ENCODE measurements around the gene SPAG5.
"Not testable (repeated sequence)": the region's sequence is repeated elsewhere in the genome, so short reads cannot be mapped to it uniquely, and the experiment has no call there.

SPAG5 gene

DNA sequence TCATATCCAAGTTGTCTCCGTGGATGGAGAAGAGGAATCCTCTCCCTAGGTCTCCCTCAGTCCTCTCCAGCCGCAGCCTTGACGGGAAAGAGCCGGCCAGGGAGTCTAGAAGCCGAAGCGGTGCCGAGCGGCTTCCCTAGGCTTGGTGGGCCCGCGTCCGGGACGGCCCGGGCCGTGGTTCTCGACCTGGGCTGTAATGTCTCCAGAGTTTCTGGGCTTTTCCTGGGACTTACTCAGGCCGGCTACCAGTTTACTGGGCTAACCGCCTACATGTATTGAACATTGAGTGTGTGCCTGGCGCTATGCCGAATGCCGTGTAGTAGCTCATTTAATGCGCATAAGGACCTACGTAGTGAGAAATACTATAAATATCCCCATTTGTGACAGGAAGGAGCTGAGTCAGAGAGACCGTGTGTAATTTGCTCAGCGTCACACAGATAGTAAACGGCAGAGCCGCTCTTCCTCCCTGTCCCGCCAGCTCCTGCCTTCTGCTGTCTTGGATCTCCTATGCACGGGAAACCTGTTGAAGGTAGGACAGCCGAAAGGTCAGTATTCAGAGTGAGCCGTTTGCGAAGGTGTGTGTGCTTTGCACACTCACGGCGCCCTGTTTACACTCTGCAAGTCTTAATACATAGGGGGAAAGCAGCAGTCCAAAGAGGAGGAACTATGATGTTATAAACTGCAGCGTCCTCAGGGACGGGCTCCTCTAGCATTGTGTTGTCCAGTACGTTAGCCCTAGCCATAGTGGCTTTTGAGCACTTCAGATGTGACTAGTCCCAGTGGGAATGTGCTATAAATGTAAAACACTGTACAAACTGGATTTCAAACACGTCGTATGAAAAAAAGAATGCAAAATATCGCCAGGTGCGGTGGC lies 723 bp upstream of the SPAG5 start:
- peak; percentile 49 for DNase-seq

DNA sequence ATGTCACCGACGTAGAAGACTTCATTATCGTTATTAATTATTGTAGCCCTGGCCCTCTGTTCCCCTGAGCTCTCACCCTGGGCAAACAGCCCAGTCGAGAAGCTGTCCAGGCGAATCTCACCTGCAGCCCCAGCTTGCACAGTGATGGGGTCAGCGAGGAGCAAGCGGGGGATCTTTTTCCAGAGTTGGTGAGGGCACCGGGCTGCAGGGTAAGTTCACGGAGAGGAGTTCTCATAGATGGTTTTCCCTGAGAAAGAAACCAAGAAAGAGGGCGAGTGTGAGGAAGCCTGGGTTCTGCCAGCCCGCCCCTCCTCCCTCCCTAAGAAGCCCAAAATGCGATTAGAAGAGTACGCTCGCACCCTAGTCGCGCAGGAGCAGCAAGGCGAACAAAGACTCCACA lies 436 bp downstream of the SPAG5 start:
- DNase-seq: no peak

DNA sequence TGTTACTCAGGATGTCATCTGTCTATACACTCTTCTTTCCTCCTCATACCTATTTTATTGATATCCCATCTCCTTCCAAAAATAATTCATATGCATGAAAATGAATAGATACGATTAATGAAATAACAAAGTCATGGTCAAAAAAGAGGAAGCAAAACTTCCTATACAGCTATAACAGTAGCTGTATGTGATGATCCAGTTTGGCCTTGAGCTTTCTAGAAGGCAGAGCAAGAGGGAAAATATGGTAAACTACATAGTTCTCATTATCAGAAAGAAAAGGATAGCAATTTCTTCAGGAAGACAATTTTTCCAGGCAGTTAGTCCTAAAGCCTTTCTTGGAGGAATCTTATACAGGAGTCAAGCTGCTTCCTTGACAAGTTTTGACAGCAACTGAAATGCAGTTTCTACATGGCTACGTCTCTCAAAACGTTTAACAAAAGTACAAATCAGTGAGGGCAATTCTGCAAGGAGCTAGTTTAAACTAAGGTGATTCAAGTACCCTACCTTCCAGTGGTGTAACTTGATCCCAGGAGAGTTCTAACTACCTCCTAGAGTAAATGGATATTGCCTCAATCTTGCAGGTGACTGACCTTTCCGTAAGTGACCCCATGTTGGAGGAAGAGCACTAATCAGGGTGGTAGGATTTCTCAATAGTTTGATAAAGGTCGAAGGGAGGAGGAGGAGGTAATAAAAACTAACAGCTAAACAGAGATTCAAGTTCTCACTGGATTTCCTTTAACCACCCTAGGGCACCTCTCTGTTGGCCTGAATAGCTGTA lies 1.0 kb downstream of the SPAG5 start:
- no peak for DNase-seq

DNA sequence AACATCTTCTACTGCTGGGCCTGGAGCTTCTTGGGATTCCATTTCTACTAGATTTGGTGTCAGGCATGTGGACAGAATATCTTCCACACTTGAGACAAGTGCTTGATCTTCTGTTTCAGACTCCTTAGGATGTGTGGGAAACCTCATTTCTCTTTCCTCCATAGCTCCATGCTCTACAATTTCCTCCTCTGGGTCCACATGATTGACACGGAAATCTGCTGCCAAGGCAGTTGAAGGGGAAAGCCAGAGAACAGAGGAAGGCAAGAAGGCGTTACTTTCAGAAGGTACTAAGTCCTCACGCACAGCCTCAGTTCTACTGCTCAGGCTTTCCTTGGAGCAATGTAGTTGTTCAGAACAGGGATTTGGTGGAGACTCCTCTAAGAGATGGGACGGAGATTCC lies 6.6 kb downstream of the SPAG5 start:
- DNase-seq: no peak

DNA sequence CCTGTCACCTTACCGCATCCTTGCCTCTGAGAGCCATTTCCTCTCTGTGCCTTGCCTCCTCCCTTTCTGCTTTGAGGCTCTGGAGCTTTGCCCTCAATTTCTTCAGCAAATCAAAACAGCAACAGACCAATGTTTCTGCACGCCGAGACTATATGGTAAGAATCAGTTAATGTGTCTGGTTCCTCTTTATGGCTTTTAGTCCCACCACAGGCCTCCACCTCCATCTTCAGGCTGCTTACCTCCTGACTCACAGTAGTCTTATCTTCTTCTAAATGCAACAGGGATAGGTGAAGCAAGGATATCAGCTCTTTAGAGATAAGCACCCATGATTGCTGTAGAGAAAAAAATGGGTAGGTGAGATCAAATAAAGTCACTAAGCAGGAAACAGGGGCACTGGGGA lies 13.0 kb downstream of the SPAG5 start:
- DNase-seq: no peak

- no peak for DNase-seq
These were observed 14.4 kb downstream of the SPAG5 start for GRCh38 chr17:28584434-28584833.

DNA sequence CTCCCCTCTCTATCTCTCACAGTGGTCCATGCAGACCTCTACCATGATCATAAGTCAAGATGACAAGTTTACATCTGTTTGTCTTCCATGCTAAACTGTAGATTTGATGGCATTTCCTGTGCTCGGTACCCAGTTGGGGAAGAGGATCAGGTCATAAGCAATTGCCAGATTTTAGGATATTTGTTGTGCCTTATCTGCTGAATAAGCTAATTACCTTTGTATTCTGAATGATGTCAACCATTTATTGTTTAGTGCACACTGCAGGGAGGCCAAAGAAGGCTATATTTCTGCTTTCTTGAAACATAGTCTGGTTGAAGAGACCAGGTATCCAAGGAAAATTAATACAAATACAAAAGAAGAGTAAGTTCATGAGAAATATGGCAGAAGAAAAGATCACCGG lies 16.3 kb downstream of the SPAG5 start:
- no peak for DNase-seq

DNA sequence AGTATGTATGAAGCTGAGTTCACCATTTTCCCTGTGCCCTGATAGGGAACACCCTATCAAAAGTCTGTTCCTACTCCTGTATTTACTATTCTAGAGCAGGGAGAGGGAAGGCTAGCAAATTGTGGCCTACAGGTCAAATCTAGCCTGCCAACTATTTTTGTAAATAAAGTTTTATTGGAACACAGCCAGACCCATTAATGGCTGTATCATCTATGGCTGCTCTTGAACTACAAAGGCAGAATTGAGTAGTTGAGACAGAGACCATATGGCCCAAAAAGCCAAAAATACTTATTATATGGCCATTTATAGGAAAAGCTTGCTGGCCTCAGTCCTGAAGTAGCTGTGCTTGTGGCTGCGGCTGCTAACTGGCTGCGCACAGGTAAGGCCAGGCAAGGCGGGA lies 17.9 kb downstream of the SPAG5 start:
- DNase-seq: no peak

- no peak for DNase-seq
These were observed 19.3 kb downstream of the SPAG5 start for GRCh38 chr17:28579526-28579925.

DNA sequence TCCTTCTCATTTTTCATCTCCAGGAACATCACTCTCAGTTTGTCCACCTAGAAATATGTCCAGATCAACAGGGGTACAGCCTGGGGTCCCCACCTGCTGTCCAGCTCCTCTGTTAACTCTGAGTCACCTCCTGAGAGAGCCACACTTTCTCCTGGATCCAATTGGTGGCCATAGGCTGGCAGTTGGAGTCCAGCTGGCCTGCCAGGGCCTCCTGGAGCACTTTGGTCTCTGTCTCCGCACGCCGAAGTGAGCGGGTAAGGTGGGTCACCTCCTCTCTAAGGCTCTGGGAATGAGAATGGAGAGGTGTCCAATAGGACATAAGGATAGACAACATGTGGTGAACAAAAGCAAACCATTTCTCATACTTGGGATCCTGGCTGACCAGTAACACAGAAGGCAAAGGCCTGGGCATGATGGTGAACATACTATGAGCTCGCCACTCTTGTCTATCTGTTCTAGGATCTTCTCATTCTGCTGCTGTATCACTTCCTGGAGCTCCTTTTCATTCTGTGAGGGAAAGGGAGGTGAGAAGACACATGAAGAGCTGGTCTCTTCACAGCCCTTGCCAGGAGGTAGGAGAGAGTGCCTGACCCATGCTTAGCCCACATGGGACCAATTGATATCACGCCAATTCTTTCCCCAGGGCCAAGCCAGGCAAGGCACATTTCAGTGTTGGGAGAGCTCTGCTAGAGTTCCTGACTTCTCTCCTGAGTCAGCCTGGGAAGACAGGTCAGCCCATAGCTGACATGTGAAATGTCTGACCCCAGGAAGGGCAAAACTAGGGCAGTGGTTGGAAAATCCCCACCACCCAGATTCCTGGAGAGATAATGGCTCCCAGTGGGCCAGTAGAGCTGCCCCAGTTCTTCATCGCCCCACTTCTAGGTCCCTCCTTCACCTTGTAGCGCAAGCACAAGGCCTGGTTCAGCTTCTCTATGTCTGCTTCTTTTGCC lies 20.3 kb downstream of the SPAG5 start:
- DNase-seq: no peak

GRCh38 chr17:28577466-28577824 lies 21.4 kb downstream of the SPAG5 start:
- no peak for DNase-seq

GRCh38 chr17:28576758-28577465 lies 21.9 kb downstream of the SPAG5 start, which contains the start of gene ALDOC:
TSS of gene ALDOC (minus strand) at chr17:28576895. CDS start at chr17:28575532, 1,363 bp downstream.
- peak; percentile 74 for DNase-seq

DNA sequence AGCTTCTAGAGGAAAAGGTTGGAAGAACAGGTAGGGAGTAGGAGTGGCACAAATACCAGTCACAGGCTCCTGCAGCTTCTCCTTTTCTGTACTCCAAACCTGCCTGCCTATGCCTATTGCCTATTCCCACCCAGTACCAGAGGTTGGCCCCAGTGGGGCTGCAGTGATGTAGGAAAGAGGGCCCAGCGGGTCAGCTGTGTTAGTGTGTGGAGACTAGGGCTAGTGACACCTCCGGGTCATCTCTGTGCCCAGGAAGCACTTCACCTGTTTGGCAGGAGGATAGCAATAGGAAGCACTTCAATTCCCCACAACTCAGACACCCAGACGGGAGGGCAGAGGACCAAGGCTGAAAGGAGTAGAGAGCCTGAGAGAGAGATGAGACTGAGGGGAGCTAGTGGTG lies 22.8 kb downstream of the SPAG5 start:
- not testable (repeated sequence) for DNase-seq

GRCh38 chr17:28575126-28575795 lies 23.6 kb downstream of the SPAG5 start:
- no peak for DNase-seq

DNA sequence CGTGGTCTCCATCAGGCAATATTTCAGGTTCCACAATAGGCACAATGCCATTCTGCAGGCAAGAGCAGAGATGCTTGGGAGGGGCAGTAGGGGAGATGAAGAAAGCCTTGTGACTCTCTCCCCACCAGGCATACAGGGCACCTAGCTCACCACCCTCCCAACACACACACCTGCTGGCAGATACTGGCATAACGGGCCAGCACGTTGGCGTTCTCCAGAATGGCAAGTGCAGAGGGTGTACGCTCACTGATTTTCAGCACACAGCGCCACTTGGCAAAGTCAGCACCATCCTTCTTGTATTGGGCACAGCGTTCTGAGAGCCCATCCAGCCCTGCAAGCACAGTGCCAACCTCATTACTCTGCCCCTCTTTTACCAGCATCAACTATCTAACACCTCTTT lies 24.3 kb downstream of the SPAG5 start:
- no peak for DNase-seq

DNA sequence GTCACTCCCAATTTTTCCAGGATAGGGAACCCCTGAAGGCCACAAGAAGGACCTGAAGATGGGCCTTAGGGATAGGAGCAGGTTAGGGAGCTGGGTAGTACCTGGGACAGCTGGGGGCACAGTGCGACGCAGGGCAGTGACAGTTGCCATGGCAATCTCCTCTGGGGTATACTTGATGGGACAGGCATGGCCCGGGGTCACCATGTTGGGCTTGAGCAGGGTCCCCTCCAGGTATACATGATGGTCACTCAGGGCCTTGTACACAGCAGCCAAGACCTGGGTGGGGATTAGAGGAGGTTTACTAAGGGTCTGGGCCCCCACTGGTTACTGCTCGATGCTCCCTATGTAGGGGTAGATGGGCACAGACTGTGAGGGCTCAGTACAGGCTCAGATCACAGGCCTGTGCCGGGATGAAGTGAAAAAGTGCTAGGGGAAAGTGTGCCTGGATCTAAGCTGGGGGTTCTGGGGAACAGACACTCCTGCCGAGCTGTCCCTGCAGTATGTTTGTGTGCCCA lies 24.8 kb downstream of the SPAG5 start:
- no peak for DNase-seq

DNA sequence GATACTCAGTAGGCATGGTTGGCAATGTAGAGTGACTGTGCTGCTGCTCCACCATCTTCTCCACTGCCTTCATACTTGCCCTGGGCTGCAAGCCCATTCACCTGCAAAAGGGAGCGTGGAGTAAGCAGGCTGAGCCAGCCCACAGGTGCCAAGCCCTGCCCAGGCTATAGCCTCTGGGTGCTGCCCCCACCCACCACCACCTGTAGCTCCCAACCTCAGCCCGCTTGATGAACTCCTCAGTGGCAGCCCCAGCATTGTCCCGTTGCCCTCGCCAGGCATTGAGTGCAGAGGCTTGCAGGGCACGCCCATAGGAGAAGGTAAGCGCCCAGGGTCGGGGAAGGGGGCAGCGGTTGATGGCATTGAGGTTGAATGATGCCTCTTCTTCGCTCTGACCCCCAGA lies 25.3 kb downstream of the SPAG5 start:
- no peak for DNase-seq

DNA sequence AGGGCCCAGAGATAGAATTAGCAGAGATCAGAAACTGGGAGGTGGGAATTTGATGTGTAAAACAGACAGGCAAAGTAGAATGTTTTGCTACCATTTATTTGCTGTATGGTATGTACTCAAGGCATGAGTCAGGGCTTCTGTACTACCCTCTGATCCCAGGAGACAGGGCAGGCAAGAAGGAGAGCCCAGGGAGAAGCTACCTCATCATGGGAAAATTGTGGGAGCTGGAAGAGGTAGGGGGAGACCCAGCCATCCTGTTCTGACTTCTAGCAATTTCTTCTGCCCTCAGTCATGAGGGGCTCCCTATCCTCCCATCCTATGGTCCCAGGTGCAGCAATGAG lies 25.8 kb downstream of the SPAG5 start:
- no peak for DNase-seq

DNA sequence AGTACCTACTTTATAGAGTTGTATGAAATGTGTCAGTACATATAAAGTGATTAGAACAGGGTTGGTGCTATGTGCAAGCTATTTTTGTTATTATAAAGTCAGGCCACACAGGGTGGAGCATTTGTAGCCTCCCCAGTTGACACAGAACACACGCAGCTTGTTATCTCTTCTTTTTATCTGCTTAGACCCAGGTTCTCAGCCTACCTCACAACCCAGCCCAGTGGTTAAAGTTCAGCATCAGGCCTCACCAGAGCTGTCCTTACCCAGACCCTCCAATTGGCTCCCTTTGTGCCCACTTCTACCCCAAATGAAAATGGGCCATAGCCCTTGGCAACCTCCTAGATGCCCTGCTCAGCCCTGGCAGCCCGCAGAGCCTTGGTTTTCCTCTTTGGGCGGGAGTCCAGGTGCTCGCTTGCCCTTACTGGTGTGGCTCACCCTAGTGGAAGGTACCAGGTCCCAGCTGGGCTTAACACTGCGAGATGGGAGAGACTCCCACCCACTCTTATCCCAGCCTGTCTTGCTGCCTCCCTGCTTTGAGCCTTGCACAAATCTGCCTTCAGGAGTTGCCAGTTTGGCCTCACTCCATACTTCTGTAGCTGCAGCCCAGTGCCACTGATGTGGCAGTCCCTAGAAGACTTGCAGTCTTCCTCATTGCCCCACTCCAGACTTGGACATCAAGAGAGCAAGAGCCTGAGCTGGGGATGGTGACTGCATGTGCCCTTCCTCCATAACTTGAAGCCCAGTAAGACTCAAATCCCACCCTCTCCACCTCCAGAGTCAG lies 26.4 kb downstream of the SPAG5 start:
- DNase-seq: no peak

DNA sequence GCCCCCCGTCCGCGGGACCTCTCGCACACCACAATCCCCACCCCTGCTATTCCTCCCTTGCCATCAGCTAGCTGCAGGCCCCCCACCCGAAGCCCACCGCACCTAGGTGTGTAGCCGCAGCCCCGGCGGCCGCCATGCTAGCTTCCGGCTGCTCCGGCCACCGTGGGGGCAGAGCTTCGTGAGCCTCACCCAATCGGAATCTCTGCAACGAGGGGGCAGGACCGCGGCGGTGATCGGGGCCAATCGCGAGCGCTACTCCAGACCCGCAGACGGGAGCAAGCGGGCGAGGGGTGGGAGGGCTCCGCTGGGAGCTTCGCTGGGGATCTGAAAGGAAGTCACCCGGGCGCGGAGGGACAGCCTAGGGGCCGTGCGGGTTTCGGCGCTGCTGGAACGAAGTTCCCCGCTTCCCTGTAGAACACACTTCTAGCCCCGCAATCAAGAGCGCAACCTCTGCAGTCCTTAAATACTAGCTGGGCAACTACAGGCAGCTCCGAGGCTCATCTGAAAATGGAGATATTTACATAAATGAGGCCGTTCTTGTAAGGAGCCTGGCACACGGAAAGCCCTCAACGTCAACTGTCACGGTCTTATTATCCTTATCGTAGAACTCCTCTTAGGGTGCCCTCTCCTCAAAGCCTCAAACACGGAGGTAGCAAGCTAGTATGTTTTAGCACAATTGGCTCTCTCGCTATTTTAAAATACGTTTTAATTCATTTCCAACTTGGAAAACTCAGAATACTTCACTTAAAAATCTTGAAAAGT lies 27.3 kb downstream of the SPAG5 start, which contains the start of gene PIGS:
Gene PIGS, minus strand, starts transcription at position 164 of the 762 bp plus-strand sequence. Its CDS starts 28 bp downstream, at position 136.
- DNase-seq: peak; percentile 86
